NCI-H187 (cell line): ENCODE data around the gene ALPG.
"Not testable (repeated sequence)": the region's sequence is repeated elsewhere in the genome, so short reads cannot be mapped to it uniquely, and the experiment has no call there.

Experiments
- DNase-seq, 2 experiments: peaks; one replicate each; lab custom pipeline; 2025; lab: John Stamatoyannopoulos, UW

The ALPG gene

GRCh38 chr2:232377319-232377718 is 29.3 kb upstream of the ALPG start:
- no peak for DNase-seq

GRCh38 chr2:232377841-232378734 is 28.6 kb upstream of the ALPG start:
- DNase-seq = no peak

- DNase-seq = not testable (repeated sequence)
Measured at GRCh38 chr2:232378735-232379151, 27.9 kb upstream of the ALPG start, which contains the start of gene ALPP. Gene ALPP (plus strand): TSS chr2:232378751. CDS start chr2:232378803, 52 bp downstream.

GRCh38 chr2:232379610-232380590 is 26.7 kb upstream of the ALPG start:
- DNase-seq = not testable (repeated sequence)

- DNase-seq = not testable (repeated sequence)
Measured at GRCh38 chr2:232381204-232382031, 25.2 kb upstream of the ALPG start.

GRCh38 chr2:232382331-232383225 is 24.1 kb upstream of the ALPG start:
- DNase-seq = no peak

- no peak for DNase-seq
Measured at GRCh38 chr2:232384466-232384865, 22.2 kb upstream of the ALPG start.

- not testable (repeated sequence) for DNase-seq
Measured at GRCh38 chr2:232385058-232385457, 21.6 kb upstream of the ALPG start.

GRCh38 chr2:232385660-232386489 is 20.8 kb upstream of the ALPG start:
- DNase-seq = no peak

- DNase-seq = no peak
Measured at GRCh38 chr2:232386490-232386739, 20.2 kb upstream of the ALPG start.

GRCh38 chr2:232386740-232387450 is 19.7 kb upstream of the ALPG start:
- DNase-seq = no peak

GRCh38 chr2:232387451-232388171 is 19.0 kb upstream of the ALPG start:
- no peak for DNase-seq

- no peak for DNase-seq
Measured at GRCh38 chr2:232388324-232388891, 18.2 kb upstream of the ALPG start.

- DNase-seq = no peak
Measured at GRCh38 chr2:232389327-232389726, 17.3 kb upstream of the ALPG start.

- DNase-seq = no peak
Measured at GRCh38 chr2:232390661-232391060, 16.0 kb upstream of the ALPG start.

- no peak for DNase-seq
Measured at GRCh38 chr2:232393556-232393955, 13.1 kb upstream of the ALPG start.

- not testable (repeated sequence) for DNase-seq
Measured at GRCh38 chr2:232394431-232394830, 12.2 kb upstream of the ALPG start.

- no peak for DNase-seq
Measured at GRCh38 chr2:232395586-232395985, 11.1 kb upstream of the ALPG start.
